Stimulated activated effector memory CD8-positive, alpha-beta T cell treated with anti-CD3 and anti-CD28 coated beads, Interleukin-12 subunit alpha, Interleukin-12 subunit beta, amount 100 ng/mL, for 72 hours (primary cell): ENCODE results near the gene CNPY1.
A peak's percentile ranks its signal among the peaks of the same experiment; 100 is the strongest.

Source experiments
- ATAC-seq: fragments of 150-1000 bp; cut with Tn5 transposase; 2 replicates; pipeline ENCODE4 v1.10.0; 2021
- DNase-seq, 2 donors: peaks; one replicate each; pipeline ENCODE4 v3.0.0; 2021 to 2022; ENCODE audit warnings: low spot score in 2 of 2
- H3K27ac Mint-ChIP-seq: one replicate; pipeline ENCODE4 v1.8.0; 2022; ENCODE audit warnings: mild to moderate bottlenecking, mixed read lengths
- H3K36me3 Mint-ChIP-seq: one replicate; pipeline ENCODE4 v1.8.0; 2022; ENCODE audit warnings: mild to moderate bottlenecking, mixed read lengths
- H3K4me1 Mint-ChIP-seq: one replicate; pipeline ENCODE4 v1.8.0; 2022; ENCODE audit warnings: mixed read lengths
- H3K4me3 Mint-ChIP-seq: one replicate; pipeline ENCODE4 v1.8.0; 2022; ENCODE audit warnings: mild to moderate bottlenecking, mixed read lengths
- H3K9me3 Mint-ChIP-seq: one replicate; pipeline ENCODE4 v1.8.0; 2022; ENCODE audit warnings: mixed read lengths

The CNPY1 gene

GRCh38 chr7:155506854-155507337, 39.5 kb downstream of the CNPY1 start:
- H3K4me1 Mint-ChIP-seq, result peaks cover 11% of the 10 kb centered on the region
- H3K4me3 Mint-ChIP-seq, result no peak overlapping the region
- DNase-seq (no peak), ATAC-seq (no peak)
- no peak overlapping the region for H3K27ac Mint-ChIP-seq
- peaks cover 9% of the 10 kb centered on the region for H3K36me3 Mint-ChIP-seq
- no peaks in the 10 kb centered on the region for H3K9me3 Mint-ChIP-seq

- Mint-ChIP-seq H3K27ac (no peak overlapping the region), H3K4me3 (no peak overlapping the region)
These were observed 41.0 kb downstream of the CNPY1 start for GRCh38 chr7:155505422-155505793.

GRCh38 chr7:155497149-155497901, 49.0 kb downstream of the CNPY1 start:
- H3K9me3 Mint-ChIP-seq, result no peaks in the 10 kb centered on the region
- H3K36me3 Mint-ChIP-seq, result no peaks in the 10 kb centered on the region
- ATAC-seq, result no peak
- H3K4me1 Mint-ChIP-seq, result no peaks in the 10 kb centered on the region
- no peak overlapping the region for H3K27ac Mint-ChIP-seq
- no peak for DNase-seq
- H3K4me3 Mint-ChIP-seq, result no peak overlapping the region

More at GRCh38 chr7:155505422-155505793, 41.0 kb downstream of the CNPY1 start:
- ATAC-seq (no peak), DNase-seq (no peak)
- Mint-ChIP-seq H3K4me1 (peaks cover 11% of the 10 kb centered on the region), H3K9me3 (no peaks in the 10 kb centered on the region), H3K36me3 (peaks cover 9% of the 10 kb centered on the region)

- H3K9me3 Mint-ChIP-seq, result no peaks in the 10 kb centered on the region
- H3K4me1 Mint-ChIP-seq, result peaks cover 7% of the 10 kb centered on the region
- ATAC-seq (no peak), DNase-seq (no peak)
- no peak overlapping the region for H3K4me3 Mint-ChIP-seq
- H3K36me3 Mint-ChIP-seq, result no peaks in the 10 kb centered on the region
- H3K27ac Mint-ChIP-seq, result no peak overlapping the region
These were observed 49.9 kb downstream of the CNPY1 start for GRCh38 chr7:155496267-155497005.

- H3K9me3 Mint-ChIP-seq, result peaks cover 3% of the 10 kb centered on the region
- H3K4me1 Mint-ChIP-seq, result peaks cover 15% of the 10 kb centered on the region
- no peak overlapping the region for H3K27ac Mint-ChIP-seq
- no peak for ATAC-seq
- no peak overlapping the region for H3K4me3 Mint-ChIP-seq
- DNase-seq, result no peak
- no peaks in the 10 kb centered on the region for H3K36me3 Mint-ChIP-seq
These were observed 50.7 kb downstream of the CNPY1 start for GRCh38 chr7:155495440-155496248.

GRCh38 chr7:155494551-155494950, 51.8 kb downstream of the CNPY1 start:
- no peaks in the 10 kb centered on the region for H3K36me3 Mint-ChIP-seq
- H3K4me1 Mint-ChIP-seq, result peaks cover 20% of the 10 kb centered on the region
- H3K27ac Mint-ChIP-seq, result no peak overlapping the region
- H3K9me3 Mint-ChIP-seq, result peaks cover 3% of the 10 kb centered on the region
- ATAC-seq (no peak), DNase-seq (no peak)
- H3K4me3 Mint-ChIP-seq, result no peak overlapping the region

GRCh38 chr7:155493744-155494538, 52.4 kb downstream of the CNPY1 start:
- H3K4me1 Mint-ChIP-seq, result peaks cover 26% of the 10 kb centered on the region

GRCh38 chr7:155491812-155492211, 54.5 kb downstream of the CNPY1 start:
- H3K9me3 Mint-ChIP-seq, result peaks cover 3% of the 10 kb centered on the region
- DNase-seq (no peak), ATAC-seq (no peak)
- peak overlapping the region; percentile 91 for H3K27ac Mint-ChIP-seq
- H3K4me1 Mint-ChIP-seq, result peaks cover 26% of the 10 kb centered on the region
- H3K36me3 Mint-ChIP-seq, result no peaks in the 10 kb centered on the region
- peak overlapping the region; percentile 77 for H3K4me3 Mint-ChIP-seq

More at GRCh38 chr7:155493744-155494538, 52.4 kb downstream of the CNPY1 start:
- no peaks in the 10 kb centered on the region for H3K36me3 Mint-ChIP-seq
- peaks cover 3% of the 10 kb centered on the region for H3K9me3 Mint-ChIP-seq
- no peak overlapping the region for H3K27ac Mint-ChIP-seq
- DNase-seq, result no peak
- no peak for ATAC-seq
- no peak overlapping the region for H3K4me3 Mint-ChIP-seq

- peak overlapping the region; percentile 77 for H3K4me3 Mint-ChIP-seq
- H3K27ac Mint-ChIP-seq, result peak overlapping the region; percentile 91
- DNase-seq (peak in 1 of 2 donors; percentile 61), ATAC-seq (peak; percentile 83)
- H3K9me3 Mint-ChIP-seq, result peaks cover 3% of the 10 kb centered on the region
- peaks cover 26% of the 10 kb centered on the region for H3K4me1 Mint-ChIP-seq
- H3K36me3 Mint-ChIP-seq, result no peaks in the 10 kb centered on the region
These were observed 55.4 kb downstream of the CNPY1 start for GRCh38 chr7:155490697-155491628.

- Mint-ChIP-seq H3K4me3 (peak overlapping the region; percentile 77), H3K36me3 (no peaks in the 10 kb centered on the region), H3K9me3 (peaks cover 3% of the 10 kb centered on the region), H3K27ac (peak overlapping the region; percentile 91), H3K4me1 (peaks cover 26% of the 10 kb centered on the region)
- ATAC-seq (peak; percentile 37), DNase-seq (no peak)
These were observed 56.3 kb downstream of the CNPY1 start for GRCh38 chr7:155489862-155490696.

- Mint-ChIP-seq H3K4me3 (peak overlapping the region; percentile 77), H3K36me3 (no peaks in the 10 kb centered on the region), H3K9me3 (peaks cover 3% of the 10 kb centered on the region), H3K4me1 (peaks cover 26% of the 10 kb centered on the region), H3K27ac (no peak overlapping the region)
- ATAC-seq, result no peak
- no peak for DNase-seq
These were observed 57.1 kb downstream of the CNPY1 start for GRCh38 chr7:155489158-155489840.

GRCh38 chr7:155488483-155489127, 57.8 kb downstream of the CNPY1 start:
- H3K36me3 Mint-ChIP-seq, result no peaks in the 10 kb centered on the region
- no peak for DNase-seq
- H3K9me3 Mint-ChIP-seq, result peaks cover 3% of the 10 kb centered on the region
- ATAC-seq, result no peak
- no peak overlapping the region for H3K27ac Mint-ChIP-seq
- H3K4me1 Mint-ChIP-seq, result peaks cover 26% of the 10 kb centered on the region
- H3K4me3 Mint-ChIP-seq, result no peak overlapping the region
